ENCODE results near the gene LRRC1. TPM values are rescaled to one million over a fixed set of nuclear protein-coding genes. Genes with fewer than 3 reads are reported as not detected.

The LRRC1 gene
- total RNA-seq, 4 donors from 2014 or later = 71.0 to 151 (median 91.6) TPM

- in situ Hi-C loops (cut with MboI; ENCODE audit: low pct_ligation_motif_present in 1 of 4, low pct_unique_long_range_greater_than_20kb in 1 of 4, low sequenced_read_pairs in 3 of 4) = no loop called here
- Histone ChIP-seq H3K27me3 (no peaks in the 10 kb centered on the region), H3K4me1 (no peaks in the 10 kb centered on the region)
Measured at GRCh38 chr6:53938810-53939209, 144.0 kb downstream of the LRRC1 start.

GRCh38 chr6:53939830-53940229 is 145.0 kb downstream of the LRRC1 start:
- no peaks in the 10 kb centered on the region for H3K27me3 ChIP-seq
- in situ Hi-C loops (cut with MboI; ENCODE audit: low pct_ligation_motif_present in 1 of 4, low pct_unique_long_range_greater_than_20kb in 1 of 4, low sequenced_read_pairs in 3 of 4) = no loop called here
- H3K9me3 ChIP-seq = no peaks in the 10 kb centered on the region
- H3K36me3 ChIP-seq = no peaks in the 10 kb centered on the region
- H3K4me3 ChIP-seq = no peak overlapping the region
- no peaks in the 10 kb centered on the region for H3K4me1 ChIP-seq
- intact Hi-C loops (cut with DNase I; ENCODE audit: low total_unique reads) = no loop called here
- DNase-seq = no peak
- H3K27ac ChIP-seq = no peak overlapping the region
- WGBS, 2 donors (ENCODE audit: low coverage in 1 of 2) = 93 to 100% methylated on average over 1 to 3 of the region's 3 CpGs
- TF ChIP-seq CTCF (IDR thresholded peaks at IDR 0.05) (no peak), EP300 (IDR thresholded peaks at IDR 0.05; ENCODE audit: low read depth) (no peak), POLR2AphosphoS5 (IDR thresholded peaks at IDR 0.05) (no peak)

More at GRCh38 chr6:53938810-53939209, 144.0 kb downstream of the LRRC1 start:
- no peak for DNase-seq
- Histone ChIP-seq H3K36me3 (no peaks in the 10 kb centered on the region), H3K27ac (no peak overlapping the region), H3K4me3 (no peak overlapping the region), H3K9me3 (no peaks in the 10 kb centered on the region)
- intact Hi-C loops (cut with DNase I; ENCODE audit: low total_unique reads) = no loop called here
- WGBS, 2 donors (ENCODE audit: low coverage in 1 of 2) = 44 to 82% methylated on average over 1 of the region's 1 CpG
- no peak for TF ChIP-seq POLR2A (IDR thresholded peaks at IDR 0.05)
- no peak for TF ChIP-seq CTCF (IDR thresholded peaks at IDR 0.05)
- no peak for TF ChIP-seq POLR2AphosphoS5 (IDR thresholded peaks at IDR 0.05)
- no peak for TF ChIP-seq EP300 (IDR thresholded peaks at IDR 0.05; ENCODE audit: low read depth)

- DNase-seq = no peak
- 42 to 63% methylated on average over 2 of the region's 2 CpGs for WGBS, 2 donors (ENCODE audit: low coverage in 1 of 2)
- no peak overlapping the region for H3K4me3 ChIP-seq
- no peaks in the 10 kb centered on the region for H3K27me3 ChIP-seq
- intact Hi-C loops (cut with DNase I; ENCODE audit: low total_unique reads) = no loop called here
- peaks cover 0 to 8% of the 10 kb centered on the region in 2 donors for H3K9me3 ChIP-seq
- TF ChIP-seq CTCF (IDR thresholded peaks at IDR 0.05) (no peak), EP300 (IDR thresholded peaks at IDR 0.05; ENCODE audit: low read depth) (no peak)
- H3K4me1 ChIP-seq = no peaks in the 10 kb centered on the region
- no peak overlapping the region for H3K27ac ChIP-seq
- in situ Hi-C loops (cut with MboI; ENCODE audit: low pct_ligation_motif_present in 1 of 4, low pct_unique_long_range_greater_than_20kb in 1 of 4, low sequenced_read_pairs in 3 of 4) = no loop called here
- H3K36me3 ChIP-seq = no peaks in the 10 kb centered on the region
Measured at GRCh38 chr6:53943395-53943794, 148.6 kb downstream of the LRRC1 start.

GRCh38 chr6:53944091-53944490 is 149.3 kb downstream of the LRRC1 start:
- Histone ChIP-seq H3K4me3 (no peak overlapping the region), H3K27ac (no peak overlapping the region)
- WGBS, 2 donors (ENCODE audit: low coverage in 1 of 2) = 58 to 71% methylated on average over 2 to 4 of the region's 4 CpGs

More at GRCh38 chr6:53944091-53944490, 149.3 kb downstream of the LRRC1 start:
- no peaks in the 10 kb centered on the region for H3K27me3 ChIP-seq
- H3K9me3 ChIP-seq = peaks cover 0 to 8% of the 10 kb centered on the region in 2 donors
- in situ Hi-C loops (cut with MboI; ENCODE audit: low pct_ligation_motif_present in 1 of 4, low pct_unique_long_range_greater_than_20kb in 1 of 4, low sequenced_read_pairs in 3 of 4) (no loop called here), intact Hi-C loops (cut with DNase I; ENCODE audit: low total_unique reads) (no loop called here)
- no peak for DNase-seq
- H3K36me3 ChIP-seq = no peaks in the 10 kb centered on the region
- TF ChIP-seq POLR2AphosphoS5 (IDR thresholded peaks at IDR 0.05) (no peak), POLR2A (IDR thresholded peaks at IDR 0.05) (no peak), EP300 (IDR thresholded peaks at IDR 0.05; ENCODE audit: low read depth) (no peak), CTCF (IDR thresholded peaks at IDR 0.05) (no peak)
- H3K4me1 ChIP-seq = no peaks in the 10 kb centered on the region
